Body of pancreas (tissue), 4 donors: ENCODE data around the gene RANBP3L.

Experiments used
- POLR2A ChIP-seq, 3 donors: fragments of 450-650 bp; IDR thresholded peaks; one replicate each; pipeline ENCODE4 v1.6.1; 2016; ENCODE audit warnings: antibody characterized with exemption in 3 of 3, mild to moderate bottlenecking in 2 of 3
- TF ChIP-seq, protein P1 (sequence below), 7 experiments: fragments of 450-650 bp in 4 of 7; fragments of 200-600 bp in 3 of 7; sonication (generic) in 3 of 7; IDR thresholded peaks; one replicate each; pipeline ENCODE4 v1.5.1; 2016 to 2019; ENCODE audit warnings: antibody characterized with exemption in 7 of 7

- TF ChIP-seq, protein P1, sequence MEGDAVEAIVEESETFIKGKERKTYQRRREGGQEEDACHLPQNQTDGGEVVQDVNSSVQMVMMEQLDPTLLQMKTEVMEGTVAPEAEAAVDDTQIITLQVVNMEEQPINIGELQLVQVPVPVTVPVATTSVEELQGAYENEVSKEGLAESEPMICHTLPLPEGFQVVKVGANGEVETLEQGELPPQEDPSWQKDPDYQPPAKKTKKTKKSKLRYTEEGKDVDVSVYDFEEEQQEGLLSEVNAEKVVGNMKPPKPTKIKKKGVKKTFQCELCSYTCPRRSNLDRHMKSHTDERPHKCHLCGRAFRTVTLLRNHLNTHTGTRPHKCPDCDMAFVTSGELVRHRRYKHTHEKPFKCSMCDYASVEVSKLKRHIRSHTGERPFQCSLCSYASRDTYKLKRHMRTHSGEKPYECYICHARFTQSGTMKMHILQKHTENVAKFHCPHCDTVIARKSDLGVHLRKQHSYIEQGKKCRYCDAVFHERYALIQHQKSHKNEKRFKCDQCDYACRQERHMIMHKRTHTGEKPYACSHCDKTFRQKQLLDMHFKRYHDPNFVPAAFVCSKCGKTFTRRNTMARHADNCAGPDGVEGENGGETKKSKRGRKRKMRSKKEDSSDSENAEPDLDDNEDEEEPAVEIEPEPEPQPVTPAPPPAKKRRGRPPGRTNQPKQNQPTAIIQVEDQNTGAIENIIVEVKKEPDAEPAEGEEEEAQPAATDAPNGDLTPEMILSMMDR (IDR thresholded peaks at IDR 0.05), result no peak
- no peak for TF ChIP-seq POLR2A (IDR thresholded peaks at IDR 0.05)
Measured at GRCh38 chr5:36304095-36304805, 2.5 kb upstream of the RANBP3L start.
